Small intestine (tissue), 7 donors: ENCODE results near the gene TBATA. TPM values are rescaled to one million over a fixed set of nuclear protein-coding genes. Genes with fewer than 3 reads are reported as not detected.

Experiments
- DNase-seq, 2 donors: peaks; one replicate each; pipeline versions ENCODE4 v3.0.0 to v3.0.0-alpha.2; 2013
- FAIRE-seq: peaks from 2 replicates; lab custom pipeline; 2012; peaks lifted over from hg19 to GRCh38; lab: Jason Lieb, UNC
- H3K27ac ChIP-seq, 3 donors: one replicate each; pipeline ENCODE4 v1.5.1; 2013; ENCODE audit warnings: low read length in 2 of 3, mild to moderate bottlenecking in 2 of 3, control low read depth in 1 of 3, inconsistent platforms in 1 of 3, low read depth in 1 of 3, moderate library complexity in 1 of 3
- H3K27me3 ChIP-seq, 3 donors: one replicate each; pipeline ENCODE4 v1.6.1; 2013; ENCODE audit warnings: low read length in 3 of 3, inconsistent platforms in 1 of 3; ENCODE audit not compliant: control insufficient read depth in 3 of 3, insufficient read depth in 3 of 3
- H3K36me3 ChIP-seq, 3 donors: one replicate each; pipeline ENCODE4 v1.6.1; 2013; ENCODE audit warnings: low read length in 3 of 3, inconsistent platforms in 1 of 3, low read depth in 1 of 3, mild to moderate bottlenecking in 1 of 3, moderate library complexity in 1 of 3; ENCODE audit not compliant: control insufficient read depth in 3 of 3, insufficient read depth in 2 of 3
- H3K4me1 ChIP-seq, 3 donors: one replicate each; pipeline ENCODE4 v1.6.1; 2013; ENCODE audit warnings: low read length in 2 of 3, inconsistent platforms in 1 of 3, low read depth in 1 of 3, mild to moderate bottlenecking in 1 of 3, moderate library complexity in 1 of 3; ENCODE audit not compliant: control insufficient read depth in 3 of 3, insufficient read depth in 2 of 3
- H3K4me3 ChIP-seq, 3 donors: one replicate each; pipeline ENCODE4 v1.5.1; 2013; ENCODE audit warnings: low read length in 3 of 3, control low read depth in 1 of 3, inconsistent platforms in 1 of 3, low read depth in 1 of 3, mild to moderate bottlenecking in 1 of 3, moderate library complexity in 1 of 3
- H3K9me3 ChIP-seq, 2 donors: one replicate each; pipeline ENCODE4 v1.6.1; 2013; ENCODE audit warnings: low read depth in 1 of 2, low read length in 1 of 2; ENCODE audit not compliant: control insufficient read depth in 2 of 2, insufficient read depth in 1 of 2
- WGBS, 3 donors: extraction: QIAGEN DNeasy Blood & Tissue Kit; methylation state at CpG; one replicate each; pipeline ENCODE4 v1.1.7; 2013; 5-methylcytosine and 5-hydroxymethylcytosine counted together
- polyA plus RNA-seq, 4 donors: library from polyadenylated mRNA; stranded (reverse) in 3 of 4; unstranded in 1 of 4; fragments of 200-250 nt in 3 of 4; fragments of 120-200 nt in 1 of 4; gene quantifications; one replicate each; pipeline versions ENCODE4 v1.2.1 to v1.2.3, GENCODE V29; 2013
- donor health status: healthy with polysubstance abuse.
- donor health status: control.
- donor health status: control.
- donor health status: Bipolar disorder and iron deficiency.
- donor health status: healthy.

The TBATA gene
- polyA plus RNA-seq, 4 donors, result 0.09 TPM; not detected in 3

- no peak for DNase-seq
- H3K9me3 ChIP-seq, result peaks cover 0 to 7% of the 10 kb centered on the region in 2 donors
- no peak for FAIRE-seq
- H3K27ac ChIP-seq, result peak overlapping the region in 2 of 3 donors; percentile 61 to 78
- 88 to 89% (median 88%) methylated on average over 17 of the region's 17 CpGs for WGBS, 3 donors
- H3K4me1 ChIP-seq, result peaks cover 2 to 50% (median 9%) of the 10 kb centered on the region in 3 donors
- H3K36me3 ChIP-seq, result peaks cover 0 to 25% (median 0%) of the 10 kb centered on the region in 3 donors
- H3K4me3 ChIP-seq, result no peak overlapping the region
- H3K27me3 ChIP-seq, result no peaks in the 10 kb centered on the region
Measured at GRCh38 chr10:70743430-70743788, 41.8 kb downstream of the TBATA start.

GRCh38 chr10:70742537-70743429 is 42.4 kb downstream of the TBATA start:
- Histone ChIP-seq H3K4me3 (no peak overlapping the region), H3K27me3 (no peaks in the 10 kb centered on the region), H3K36me3 (peaks cover 0 to 25% (median 0%) of the 10 kb centered on the region in 3 donors), H3K4me1 (peaks cover 2 to 56% (median 9%) of the 10 kb centered on the region in 3 donors), H3K27ac (peak overlapping the region in 2 of 3 donors; percentile 61 to 78), H3K9me3 (peaks cover 0 to 7% of the 10 kb centered on the region in 2 donors)
- DNase-seq, result peak; percentile 29 to 87
- WGBS, 3 donors, result 22 to 25% (median 24%) methylated on average over 8 of the region's 8 CpGs
- no peak for FAIRE-seq

- H3K4me1 ChIP-seq, result peaks cover 7 to 76% (median 9%) of the 10 kb centered on the region in 3 donors
- no peak overlapping the region for H3K4me3 ChIP-seq
- no peaks in the 10 kb centered on the region for H3K27me3 ChIP-seq
- H3K27ac ChIP-seq, result peak overlapping the region in 2 of 3 donors; percentile 4 to 27
- FAIRE-seq (no peak), DNase-seq (peak in 1 of 2 donors; percentile 12)
- peaks cover 0 to 29% (median 0%) of the 10 kb centered on the region in 3 donors for H3K36me3 ChIP-seq
- 76 to 84% (median 80%) methylated on average over 12 of the region's 12 CpGs for WGBS, 3 donors
- H3K9me3 ChIP-seq, result peaks cover 0 to 5% of the 10 kb centered on the region in 2 donors
Measured at GRCh38 chr10:70740406-70741288, 44.5 kb downstream of the TBATA start.

- H3K4me3 ChIP-seq, result no peak overlapping the region
- H3K27me3 ChIP-seq, result no peaks in the 10 kb centered on the region
- peaks cover 7 to 71% (median 9%) of the 10 kb centered on the region in 3 donors for H3K4me1 ChIP-seq
- peaks cover 0 to 32% (median 0%) of the 10 kb centered on the region in 3 donors for H3K36me3 ChIP-seq
- 72 to 82% (median 81%) methylated on average over 12 of the region's 12 CpGs for WGBS, 3 donors
- peak overlapping the region in 2 of 3 donors; percentile 38 to 63 for H3K27ac ChIP-seq
- DNase-seq, result no peak
- no peaks in the 10 kb centered on the region for H3K9me3 ChIP-seq
- no peak for FAIRE-seq
Measured at GRCh38 chr10:70738761-70739121, 46.4 kb downstream of the TBATA start.

- H3K27ac ChIP-seq, result peak overlapping the region in 2 of 3 donors; percentile 38 to 63
- H3K9me3 ChIP-seq, result no peaks in the 10 kb centered on the region
- peak; percentile 67 to 69 for DNase-seq
- 15 to 56% (median 26%) methylated on average over 3 of the region's 3 CpGs for WGBS, 3 donors
- peaks cover 0 to 31% (median 0%) of the 10 kb centered on the region in 3 donors for H3K36me3 ChIP-seq
- H3K4me1 ChIP-seq, result peaks cover 7 to 65% (median 9%) of the 10 kb centered on the region in 3 donors
- FAIRE-seq, result no peak
- H3K27me3 ChIP-seq, result no peaks in the 10 kb centered on the region
- no peak overlapping the region for H3K4me3 ChIP-seq
Measured at GRCh38 chr10:70738006-70738760, 47.0 kb downstream of the TBATA start.

- H3K4me3 ChIP-seq, result no peak overlapping the region
- H3K4me1 ChIP-seq, result peaks cover 4 to 56% (median 9%) of the 10 kb centered on the region in 3 donors
- peak; percentile 56 to 63 for DNase-seq
- no peaks in the 10 kb centered on the region for H3K27me3 ChIP-seq
- H3K27ac ChIP-seq, result peak overlapping the region in 2 of 3 donors; percentile 50 to 65
- H3K9me3 ChIP-seq, result no peaks in the 10 kb centered on the region
- peaks cover 0 to 37% (median 0%) of the 10 kb centered on the region in 3 donors for H3K36me3 ChIP-seq
- no peak for FAIRE-seq
- WGBS, 3 donors, result 23 to 71% (median 32%) methylated on average over 6 of the region's 6 CpGs
Measured at GRCh38 chr10:70737250-70737649, 47.9 kb downstream of the TBATA start.

GRCh38 chr10:70736525-70736924 is 48.7 kb downstream of the TBATA start:
- no peak for FAIRE-seq
- H3K9me3 ChIP-seq, result no peaks in the 10 kb centered on the region
- 45 to 73% (median 61%) methylated on average over 3 of the region's 3 CpGs for WGBS, 3 donors
- peak overlapping the region in 1 of 3 donors; percentile 65 for H3K27ac ChIP-seq
- H3K4me1 ChIP-seq, result peaks cover 4 to 49% (median 4%) of the 10 kb centered on the region in 3 donors
- DNase-seq, result peak; percentile 34 to 66
- peaks cover 0 to 40% (median 0%) of the 10 kb centered on the region in 3 donors for H3K36me3 ChIP-seq
- no peak overlapping the region for H3K4me3 ChIP-seq
- H3K27me3 ChIP-seq, result no peaks in the 10 kb centered on the region
